GM12865 (cell line): Measurements from ENCODE around the gene LRRC70.

ENCODE experiments used
- DNase-seq: peaks from one replicate; pipeline ENCODE4 v3.0.0; 2010; ENCODE audit warnings: low read depth
- H3K4me3 ChIP-seq: 2 replicates; pipeline ENCODE4 v1.5.1; 2011; ENCODE audit warnings: mild to moderate bottlenecking, low read depth, low read length, control low read depth
- CTCF ChIP-seq: IDR thresholded peaks from 2 replicates; pipeline ENCODE4 v1.5.1; 2011; ENCODE audit warnings: low read length, control low read depth, low read depth, inconsistent platforms; ENCODE audit not compliant: insufficient read depth; ENCODE audit errors: missing control alignments

LRRC70 gene

GRCh38 chr5:62584391-62584790, 5.8 kb downstream of the LRRC70 start:
- H3K4me3 ChIP-seq: no peak overlapping the region
- no peak for TF ChIP-seq CTCF
- no peak for DNase-seq

- DNase-seq: no peak
- no peak for TF ChIP-seq CTCF
- no peak overlapping the region for H3K4me3 ChIP-seq
Observed at GRCh38 chr5:62585306-62585705, 6.7 kb downstream of the LRRC70 start.

- TF ChIP-seq CTCF: no peak
- no peak for DNase-seq
- no peak overlapping the region for H3K4me3 ChIP-seq
Observed at GRCh38 chr5:62585751-62586150, 7.1 kb downstream of the LRRC70 start.

- no peak overlapping the region for H3K4me3 ChIP-seq
- no peak for TF ChIP-seq CTCF
- DNase-seq: peak; percentile 20
Observed at GRCh38 chr5:62587737-62588136, 9.1 kb downstream of the LRRC70 start.

- no peak overlapping the region for H3K4me3 ChIP-seq
- no peak for DNase-seq
- TF ChIP-seq CTCF: no peak
Observed at GRCh38 chr5:62588668-62589067, 10.0 kb downstream of the LRRC70 start.

- no peak overlapping the region for H3K4me3 ChIP-seq
- no peak for TF ChIP-seq CTCF
- no peak for DNase-seq
Observed at GRCh38 chr5:62589504-62589903, 10.9 kb downstream of the LRRC70 start.

- DNase-seq: no peak
- no peak overlapping the region for H3K4me3 ChIP-seq
Observed at GRCh38 chr5:62590387-62590786, 11.8 kb downstream of the LRRC70 start.

More at GRCh38 chr5:62590387-62590786, 11.8 kb downstream of the LRRC70 start:
- no peak for TF ChIP-seq CTCF
